GM12801 (cell line): ENCODE results near the gene HNRNPUL2.

ENCODE experiments used
- CTCF ChIP-seq: IDR thresholded peaks from one replicate; pipeline ENCODE4 v1.5.1; 2011; ENCODE audit warnings: control low read depth; ENCODE audit not compliant: insufficient read length; ENCODE audit errors: extremely low read depth

The HNRNPUL2 gene

GRCh38 chr11:62687508-62688396, 39.5 kb downstream of the HNRNPUL2 start:
- no peak for TF ChIP-seq CTCF

- TF ChIP-seq CTCF, result no peak
Measured at GRCh38 chr11:62682518-62682917, 44.7 kb downstream of the HNRNPUL2 start.

GRCh38 chr11:62680825-62681240, 46.4 kb downstream of the HNRNPUL2 start:
- no peak for TF ChIP-seq CTCF

- TF ChIP-seq CTCF, result no peak
Measured at GRCh38 chr11:62678770-62679696, 48.2 kb downstream of the HNRNPUL2 start, which contains the start of gene UBXN1. Gene UBXN1 (minus strand): TSS chr11:62679073. CDS start chr11:62678923, 150 bp downstream.

GRCh38 chr11:62678433-62678769, 48.9 kb downstream of the HNRNPUL2 start:
- no peak for TF ChIP-seq CTCF

GRCh38 chr11:62677714-62678113, 49.5 kb downstream of the HNRNPUL2 start:
- TF ChIP-seq CTCF, result no peak

GRCh38 chr11:62677156-62677555, 50.1 kb downstream of the HNRNPUL2 start:
- no peak for TF ChIP-seq CTCF
